Measurements from ENCODE around the gene WDR18. TPM values are rescaled to one million over a fixed set of nuclear protein-coding genes. Genes with fewer than 3 reads are reported as not detected.

Gene WDR18
- total and polyA plus RNA-seq, 2 donors (not counting 1 experiment from before 2014, with no cell fraction given) = 10.0 to 42.3 TPM

DNA sequence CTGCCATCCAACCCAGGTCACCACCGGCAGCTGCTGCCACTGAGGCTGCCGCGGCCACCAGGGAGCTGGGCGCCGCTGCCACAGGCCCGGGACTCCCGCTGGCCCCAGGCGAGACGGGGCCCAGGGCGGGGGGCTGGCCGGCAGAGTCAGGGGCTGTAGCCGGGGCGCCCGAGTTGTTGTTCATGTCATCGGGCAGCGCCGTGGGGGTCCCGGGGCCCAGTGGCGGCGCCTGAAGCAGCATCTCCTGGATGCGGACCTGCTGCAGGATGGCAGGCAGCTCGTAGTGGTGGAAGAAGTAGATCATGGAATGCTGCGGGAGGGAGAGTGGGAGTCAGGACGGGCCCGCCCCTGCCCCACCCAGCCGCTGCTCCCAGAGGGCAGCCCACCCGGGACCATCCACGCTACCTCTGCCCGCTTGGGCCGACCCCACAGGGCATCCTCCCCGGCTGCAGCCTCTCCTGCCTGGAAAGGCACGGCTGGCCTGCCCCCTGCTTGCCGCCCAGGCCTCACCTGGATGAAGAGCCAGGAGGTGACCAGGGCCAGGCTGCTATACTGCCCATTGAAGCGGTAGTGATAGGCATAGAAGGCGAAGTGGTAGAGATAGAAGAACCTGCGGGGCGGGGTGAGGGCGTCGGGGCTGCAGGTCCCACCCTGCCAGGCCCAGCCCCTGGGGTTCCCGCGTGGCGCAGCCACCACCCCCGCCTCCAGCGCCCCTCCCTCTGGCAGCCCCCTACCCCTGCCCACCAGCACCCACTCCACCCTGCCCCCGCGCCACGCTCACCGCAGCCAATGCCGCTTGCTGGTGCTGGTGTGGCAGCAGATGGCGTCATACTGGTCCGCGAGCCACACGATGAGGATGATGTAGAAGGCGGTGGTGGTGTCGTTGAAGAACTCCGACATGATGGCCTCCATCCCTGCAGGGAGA, 26.7 kb downstream of the WDR18 start:
- no peaks in the 10 kb centered on the region for H3K27me3 ChIP-seq (ENCODE audit: control insufficient read depth, insufficient read depth, low read length)
- H3K4me3 ChIP-seq (replicated peaks in 1 of 4; ENCODE audit: control extremely low read depth in 1 of 4, insufficient read depth in 1 of 4, low read depth in 3 of 4, low read length in 4 of 4) = no peak overlapping the region
- TF ChIP-seq CTCF (conservative IDR thresholded peaks at IDR 0.05 in 1 of 2, IDR thresholded peaks at IDR 0.05 in 1 of 2; ENCODE audit: low read depth in 1 of 2, low read length in 2 of 2) (no peak), EZH2 (IDR thresholded peaks at IDR 0.05; ENCODE audit: low read length, missing control alignments) (no peak)
- H3K9ac ChIP-seq (ENCODE audit: insufficient read depth, low read length) = no peak overlapping the region
- no peak overlapping the region for H3K27ac ChIP-seq (ENCODE audit: insufficient read depth, low read length)
- peaks cover 16% of the 10 kb centered on the region for H3K4me1 ChIP-seq (ENCODE audit: control insufficient read depth, extremely low read depth, insufficient read depth, low read length)
- no peaks in the 10 kb centered on the region for H3K9me3 ChIP-seq (ENCODE audit: control insufficient read depth, insufficient read depth, low read depth, low read length)
- peaks cover 22% of the 10 kb centered on the region for H3K36me3 ChIP-seq (ENCODE audit: control insufficient read depth, insufficient read depth, low read length)
- no peak for DNase-seq (ENCODE audit: low read depth in 2 of 2)
- no peak overlapping the region for H3K4me2 ChIP-seq (ENCODE audit: extremely low read depth, insufficient read depth, low read length)
- no peaks in the 10 kb centered on the region for H4K20me1 ChIP-seq (ENCODE audit: control insufficient read depth, extremely low read depth, insufficient read depth, low read length)
- H3K79me2 ChIP-seq (ENCODE audit: control insufficient read depth, insufficient read depth, low read length) = peaks cover 34% of the 10 kb centered on the region
- H2AFZ ChIP-seq (ENCODE audit: low read length) = no peak overlapping the region

GRCh38 chr19:1011831-1012333, 27.7 kb downstream of the WDR18 start:
- H3K9ac ChIP-seq (ENCODE audit: insufficient read depth, low read length) = no peak overlapping the region
- H3K36me3 ChIP-seq (ENCODE audit: control insufficient read depth, insufficient read depth, low read length) = peaks cover 24% of the 10 kb centered on the region
- H2AFZ ChIP-seq (ENCODE audit: low read length) = no peak overlapping the region
- H3K9me3 ChIP-seq (ENCODE audit: control insufficient read depth, insufficient read depth, low read depth, low read length) = no peaks in the 10 kb centered on the region
- TF ChIP-seq EZH2 (IDR thresholded peaks at IDR 0.05; ENCODE audit: low read length, missing control alignments) (no peak), CTCF (conservative IDR thresholded peaks at IDR 0.05 in 1 of 2, IDR thresholded peaks at IDR 0.05 in 1 of 2; ENCODE audit: low read depth in 1 of 2, low read length in 2 of 2) (no peak)
- H3K27me3 ChIP-seq (ENCODE audit: control insufficient read depth, insufficient read depth, low read length) = no peaks in the 10 kb centered on the region
- H3K27ac ChIP-seq (ENCODE audit: insufficient read depth, low read length) = no peak overlapping the region
- peaks cover 20% of the 10 kb centered on the region for H3K4me1 ChIP-seq (ENCODE audit: control insufficient read depth, extremely low read depth, insufficient read depth, low read length)
- DNase-seq (ENCODE audit: low read depth in 2 of 2) = no peak
- H4K20me1 ChIP-seq (ENCODE audit: control insufficient read depth, extremely low read depth, insufficient read depth, low read length) = no peaks in the 10 kb centered on the region
- peaks cover 44% of the 10 kb centered on the region for H3K79me2 ChIP-seq (ENCODE audit: control insufficient read depth, insufficient read depth, low read length)
- no peak overlapping the region for H3K4me2 ChIP-seq (ENCODE audit: extremely low read depth, insufficient read depth, low read length)
- H3K4me3 ChIP-seq (replicated peaks in 1 of 4; ENCODE audit: control extremely low read depth in 1 of 4, insufficient read depth in 1 of 4, low read depth in 3 of 4, low read length in 4 of 4) = no peak overlapping the region

- Histone ChIP-seq H2AFZ (ENCODE audit: low read length) (no peak overlapping the region), H3K79me2 (ENCODE audit: control insufficient read depth, insufficient read depth, low read length) (peaks cover 49% of the 10 kb centered on the region), H3K4me2 (ENCODE audit: extremely low read depth, insufficient read depth, low read length) (no peak overlapping the region), H3K4me3 (replicated peaks in 1 of 4; ENCODE audit: control extremely low read depth in 1 of 4, insufficient read depth in 1 of 4, low read depth in 3 of 4, low read length in 4 of 4) (no peak overlapping the region), H3K27ac (ENCODE audit: insufficient read depth, low read length) (no peak overlapping the region), H3K4me1 (ENCODE audit: control insufficient read depth, extremely low read depth, insufficient read depth, low read length) (peaks cover 25% of the 10 kb centered on the region), H3K36me3 (ENCODE audit: control insufficient read depth, insufficient read depth, low read length) (peaks cover 22% of the 10 kb centered on the region), H3K27me3 (ENCODE audit: control insufficient read depth, insufficient read depth, low read length) (no peaks in the 10 kb centered on the region), H3K9ac (ENCODE audit: insufficient read depth, low read length) (no peak overlapping the region), H4K20me1 (ENCODE audit: control insufficient read depth, extremely low read depth, insufficient read depth, low read length) (peaks cover 1% of the 10 kb centered on the region), H3K9me3 (ENCODE audit: control insufficient read depth, insufficient read depth, low read depth, low read length) (no peaks in the 10 kb centered on the region)
- DNase-seq (ENCODE audit: low read depth in 2 of 2) = no peak
- TF ChIP-seq CTCF (conservative IDR thresholded peaks at IDR 0.05 in 1 of 2, IDR thresholded peaks at IDR 0.05 in 1 of 2; ENCODE audit: low read depth in 1 of 2, low read length in 2 of 2) (no peak), EZH2 (IDR thresholded peaks at IDR 0.05; ENCODE audit: low read length, missing control alignments) (no peak)
Measured at GRCh38 chr19:1012334-1012733, 28.2 kb downstream of the WDR18 start.

Measured in fibroblast of lung (primary cell).